Stimulated activated CD4-positive, alpha-beta T cell treated with anti-CD3 and anti-CD28 coated beads, Interleukin-2, amount 100 ng/mL, for 4 hours (primary cell): ENCODE measurements around the gene CASTOR1.

Source experiments
- DNase-seq: peaks from one replicate; pipeline ENCODE4 v3.0.0-alpha.2; 2020; ENCODE audit warnings: low read depth

The CASTOR1 gene

GRCh38 chr22:30263883-30264282, 25.4 kb downstream of the CASTOR1 start:
- DNase-seq = no peak

GRCh38 chr22:30262917-30263741, 26.2 kb downstream of the CASTOR1 start:
- peak; percentile 69 for DNase-seq

- DNase-seq = no peak
Observed at GRCh38 chr22:30262112-30262511, 27.2 kb downstream of the CASTOR1 start.

GRCh38 chr22:30261134-30261533, 28.2 kb downstream of the CASTOR1 start:
- no peak for DNase-seq

- no peak for DNase-seq
Observed at GRCh38 chr22:30260682-30261081, 28.6 kb downstream of the CASTOR1 start.

- DNase-seq = no peak
Observed at GRCh38 chr22:30260276-30260675, 29.0 kb downstream of the CASTOR1 start.

GRCh38 chr22:30254314-30254713, 35.0 kb downstream of the CASTOR1 start:
- no peak for DNase-seq

- no peak for DNase-seq
Observed at GRCh38 chr22:30253205-30253852, 36.0 kb downstream of the CASTOR1 start.

- no peak for DNase-seq
Observed at GRCh38 chr22:30252411-30253204, 36.7 kb downstream of the CASTOR1 start.

- no peak for DNase-seq
Observed at GRCh38 chr22:30251711-30252110, 37.6 kb downstream of the CASTOR1 start.

- no peak for DNase-seq
Observed at GRCh38 chr22:30250661-30251267, 38.5 kb downstream of the CASTOR1 start.

- no peak for DNase-seq
Observed at GRCh38 chr22:30250039-30250565, 39.2 kb downstream of the CASTOR1 start.

- no peak for DNase-seq
Observed at GRCh38 chr22:30249049-30250038, 40.0 kb downstream of the CASTOR1 start.

- no peak for DNase-seq
Observed at GRCh38 chr22:30248484-30248883, 40.8 kb downstream of the CASTOR1 start.

GRCh38 chr22:30247974-30248373, 41.3 kb downstream of the CASTOR1 start:
- no peak for DNase-seq

- no peak for DNase-seq
Observed at GRCh38 chr22:30247561-30247960, 41.7 kb downstream of the CASTOR1 start.

- DNase-seq = no peak
Observed at GRCh38 chr22:30246814-30247376, 42.4 kb downstream of the CASTOR1 start.

- peak; percentile 57 for DNase-seq
Observed at GRCh38 chr22:30245985-30246813, 43.1 kb downstream of the CASTOR1 start, which contains the start of gene LIF. Gene LIF, minus strand, starts transcription at chr22:30246759. Its CDS starts 64 bp downstream, at chr22:30246695.
